HG03175 (cell line): ENCODE results near the gene MESD.

Experiments used
- ATAC-seq: cut with Tn5 transposase; IDR thresholded peaks from one replicate; pipeline ENCODE4 v1.9.1; 2021; ENCODE audit warnings: mild to moderate bottlenecking, moderate library complexity; ENCODE audit not compliant: unreplicated experiment

Gene MESD

DNA sequence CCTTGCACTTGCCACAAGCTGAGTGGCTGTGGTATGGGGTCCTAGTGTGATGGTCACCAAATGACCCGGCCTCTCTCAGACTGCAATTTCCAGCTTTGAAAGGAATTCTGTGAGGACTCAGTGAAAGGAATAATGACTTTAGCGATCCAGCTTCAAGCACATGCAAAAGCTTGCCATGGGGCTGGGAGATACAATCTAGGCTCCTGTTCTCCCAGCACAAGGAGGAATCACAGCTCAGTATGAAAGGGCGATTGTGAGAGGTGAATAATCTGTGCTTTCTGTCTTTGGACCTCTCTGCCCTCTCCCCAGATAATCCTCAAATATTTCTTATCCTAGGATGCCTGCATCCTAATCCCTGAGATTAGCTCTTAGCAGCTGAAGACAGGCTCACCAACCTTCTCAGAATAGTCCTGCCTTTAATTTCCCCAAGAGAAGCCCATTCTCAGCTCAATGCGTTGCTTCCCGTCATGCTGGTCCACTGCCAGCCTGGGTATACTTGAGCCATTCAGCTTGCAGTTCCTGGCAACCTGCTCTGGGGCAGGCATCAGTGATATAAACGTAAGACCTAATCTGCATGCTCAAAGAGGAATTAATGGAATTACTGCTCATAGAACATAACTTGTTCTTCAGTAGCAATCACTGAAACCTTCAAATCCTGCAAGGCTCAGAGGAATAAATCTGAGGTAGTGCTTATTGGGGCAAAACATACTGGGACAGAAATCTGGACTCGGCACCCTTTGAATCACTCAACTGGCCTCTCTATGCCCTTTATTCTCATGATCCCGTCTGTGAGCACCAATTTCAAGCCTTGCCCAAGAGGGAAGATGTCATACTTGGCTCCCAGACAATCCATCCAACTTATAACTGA is 26.2 kb upstream of the MESD start:
- no peak for ATAC-seq

DNA sequence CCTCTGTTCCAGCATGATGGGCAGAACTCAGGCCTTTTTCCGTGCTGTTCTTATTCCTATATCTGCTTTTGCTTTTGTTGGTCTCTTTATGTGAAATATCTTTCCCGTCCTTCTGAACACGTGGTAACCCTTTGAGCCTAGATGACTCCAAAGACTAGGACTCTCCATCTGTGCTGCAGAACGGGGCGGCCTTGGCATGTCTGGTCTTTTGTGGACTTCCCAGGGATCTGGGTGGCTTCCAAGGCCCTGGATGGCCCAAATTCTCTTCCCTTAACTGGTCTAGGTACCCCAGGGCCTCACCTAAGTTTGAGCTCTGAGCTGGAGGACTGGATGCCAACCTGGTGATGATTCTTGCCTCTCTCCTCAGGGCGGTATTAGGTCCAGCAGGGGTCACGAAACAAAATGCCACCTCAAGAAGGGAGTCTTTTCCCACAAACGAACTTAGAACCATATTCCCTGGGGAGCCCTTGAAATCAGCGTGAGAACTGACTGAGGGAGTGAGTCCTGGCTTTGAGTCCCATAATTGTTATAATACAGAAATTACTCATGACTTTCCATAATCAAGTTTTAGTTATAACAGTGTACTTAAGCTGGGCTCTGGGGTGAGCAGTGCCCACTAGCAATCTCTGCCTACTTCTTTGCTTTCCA is 25.0 kb upstream of the MESD start:
- ATAC-seq: no peak

DNA sequence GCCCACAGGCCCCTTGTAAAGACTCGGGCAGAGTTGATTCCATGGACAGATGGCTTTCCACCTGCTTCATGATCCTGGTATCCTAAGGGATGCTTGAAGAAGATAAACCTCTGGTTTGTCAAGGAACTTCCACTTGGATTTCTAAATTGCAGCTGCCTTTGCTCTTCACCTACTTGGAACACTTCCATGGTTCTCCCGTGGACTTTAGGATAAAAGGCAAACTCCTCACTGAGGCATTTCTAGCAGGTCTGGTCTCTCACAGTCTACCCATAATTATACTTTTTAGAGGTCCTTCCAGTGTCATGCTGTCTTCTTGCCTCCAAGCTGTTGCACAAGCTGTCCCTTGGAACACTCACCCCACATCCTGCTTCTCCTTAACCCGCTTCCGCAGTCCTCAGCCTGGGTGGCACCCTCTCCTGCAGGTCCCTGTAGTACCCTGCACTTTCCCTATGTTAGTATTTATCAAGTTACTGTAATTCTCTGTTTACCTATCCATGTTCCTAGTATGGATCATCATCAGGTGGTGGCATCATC is 23.8 kb upstream of the MESD start:
- no peak for ATAC-seq

DNA sequence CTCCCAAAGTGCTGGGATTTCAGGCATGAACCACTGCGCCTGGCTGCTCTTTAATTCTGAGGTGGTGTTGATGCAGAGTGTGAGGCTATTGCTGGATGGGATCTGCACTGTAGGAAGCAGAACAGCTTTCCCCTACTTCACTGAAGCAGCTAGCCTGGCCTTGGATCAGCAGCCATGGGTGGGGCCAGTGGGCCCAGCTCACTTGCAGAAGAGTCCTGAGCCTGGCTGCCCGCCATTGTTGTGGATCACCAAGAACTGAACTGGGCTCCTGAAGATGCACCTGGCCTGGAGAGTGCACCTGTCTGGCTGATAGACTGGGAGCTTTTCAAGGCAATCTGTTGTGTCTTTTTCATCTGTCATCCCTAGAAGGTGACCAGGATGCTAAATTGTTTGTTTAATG is 23.0 kb upstream of the MESD start:
- ATAC-seq: no peak

DNA sequence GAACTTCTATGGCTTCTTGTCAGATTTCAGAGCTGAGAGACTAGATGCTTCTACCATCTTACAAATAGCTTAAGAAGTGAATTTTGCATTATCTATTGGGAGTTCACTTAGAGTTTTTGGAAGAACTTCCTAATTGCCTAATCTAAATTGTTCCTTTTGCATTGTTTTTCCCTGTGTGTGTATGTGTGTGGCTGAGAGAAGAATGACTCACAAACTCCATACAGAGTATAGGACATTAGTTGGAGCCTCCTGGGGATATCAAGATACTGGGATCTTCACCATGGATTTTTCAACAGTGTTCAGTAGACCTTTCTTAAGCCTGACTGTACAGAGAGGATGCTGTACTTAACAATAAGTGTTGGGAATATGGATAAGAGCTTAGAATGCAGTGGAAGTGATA is 22.0 kb upstream of the MESD start:
- ATAC-seq: no peak

DNA sequence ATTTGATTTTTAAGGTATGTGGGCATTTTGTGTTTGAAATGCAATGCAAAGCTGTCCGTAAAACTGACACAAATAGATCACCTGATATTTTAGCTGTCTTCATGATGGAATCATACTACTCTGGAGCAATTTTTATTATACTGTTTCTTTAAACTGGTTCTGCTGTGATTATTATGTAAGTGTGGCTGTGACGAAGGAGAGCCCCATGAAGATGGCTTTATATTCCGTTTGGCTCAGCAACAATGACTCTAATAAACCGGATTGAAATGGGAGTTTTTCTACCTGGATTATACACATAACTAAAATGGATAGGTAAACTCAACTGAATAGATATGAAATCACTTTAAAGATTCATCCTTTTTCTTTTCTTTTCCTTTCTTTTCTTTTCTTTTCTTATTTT is 20.5 kb upstream of the MESD start:
- ATAC-seq: no peak

DNA sequence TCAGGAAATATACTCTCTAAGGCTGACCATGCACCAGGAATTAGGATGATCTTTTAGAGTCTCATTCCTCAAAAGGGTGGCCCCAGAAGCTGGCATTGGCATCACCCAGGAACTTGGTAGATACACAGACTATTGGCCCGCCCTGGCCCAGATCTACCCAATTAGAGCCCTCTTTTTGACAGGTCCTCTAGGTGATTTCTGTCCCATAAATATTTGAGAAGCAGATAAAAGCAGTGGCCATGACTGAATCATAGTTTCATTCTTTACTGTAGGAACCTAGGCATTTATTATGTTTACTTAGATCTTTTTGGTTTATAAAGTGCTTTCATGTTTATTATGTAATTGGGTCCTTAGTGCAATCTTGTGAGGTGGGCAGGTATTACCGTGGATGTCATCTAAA is 18.7 kb upstream of the MESD start:
- no peak for ATAC-seq

GRCh38 chr15:81007428-81008064 is 17.9 kb upstream of the MESD start:
- ATAC-seq: no peak

DNA sequence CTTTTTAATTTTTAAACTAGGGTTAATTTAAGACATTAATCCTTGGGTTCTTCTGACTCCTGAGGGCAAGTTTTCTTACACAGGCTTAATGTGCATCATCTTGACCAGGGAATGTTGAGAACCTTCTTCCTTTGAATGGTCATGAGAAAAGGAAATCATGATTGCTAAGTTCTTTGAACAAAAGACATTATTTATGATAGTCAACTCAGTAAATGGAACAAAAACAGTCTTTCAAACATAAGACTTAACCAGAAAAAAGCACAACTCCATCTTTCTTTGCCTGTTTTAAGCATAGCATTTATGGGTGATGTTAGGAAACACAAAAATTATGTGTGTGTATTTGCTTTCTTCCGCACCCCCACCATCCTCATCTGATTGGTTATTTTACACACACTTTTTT is 16.5 kb upstream of the MESD start:
- no peak for ATAC-seq

DNA sequence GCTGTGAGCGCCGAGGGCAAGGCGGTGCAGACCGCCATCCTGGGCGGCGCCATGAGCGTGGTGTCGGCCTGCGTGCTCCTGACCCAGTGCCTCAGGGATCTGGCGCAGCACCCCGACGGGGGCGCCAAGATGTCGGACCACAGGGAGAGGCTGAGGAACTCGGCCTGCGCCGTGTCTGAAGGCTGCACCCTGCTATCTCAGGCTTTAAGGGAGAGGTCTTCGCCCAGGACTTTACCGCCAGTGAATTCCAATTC is 13.4 kb upstream of the MESD start:
- no peak for ATAC-seq

- ATAC-seq: no peak
Measured at GRCh38 chr15:81002331-81003096, 12.9 kb upstream of the MESD start.

DNA sequence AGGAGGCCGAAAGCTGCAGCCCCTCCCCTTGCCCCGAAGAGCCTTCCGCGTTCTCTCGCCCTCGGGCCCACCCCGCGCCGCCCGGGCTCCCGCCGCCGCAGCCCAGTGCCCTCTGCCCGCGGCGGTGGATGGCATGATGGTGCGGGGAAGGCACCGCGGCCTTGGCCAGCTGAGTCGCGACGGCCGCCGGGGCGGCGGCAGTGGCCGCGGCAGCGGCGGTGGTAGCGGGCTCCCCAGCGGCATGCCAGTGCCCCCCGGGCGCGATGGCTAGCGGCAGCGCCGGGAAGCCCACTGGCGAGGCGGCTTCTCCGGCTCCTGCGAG is 12.4 kb upstream of the MESD start:
- no peak for ATAC-seq

DNA sequence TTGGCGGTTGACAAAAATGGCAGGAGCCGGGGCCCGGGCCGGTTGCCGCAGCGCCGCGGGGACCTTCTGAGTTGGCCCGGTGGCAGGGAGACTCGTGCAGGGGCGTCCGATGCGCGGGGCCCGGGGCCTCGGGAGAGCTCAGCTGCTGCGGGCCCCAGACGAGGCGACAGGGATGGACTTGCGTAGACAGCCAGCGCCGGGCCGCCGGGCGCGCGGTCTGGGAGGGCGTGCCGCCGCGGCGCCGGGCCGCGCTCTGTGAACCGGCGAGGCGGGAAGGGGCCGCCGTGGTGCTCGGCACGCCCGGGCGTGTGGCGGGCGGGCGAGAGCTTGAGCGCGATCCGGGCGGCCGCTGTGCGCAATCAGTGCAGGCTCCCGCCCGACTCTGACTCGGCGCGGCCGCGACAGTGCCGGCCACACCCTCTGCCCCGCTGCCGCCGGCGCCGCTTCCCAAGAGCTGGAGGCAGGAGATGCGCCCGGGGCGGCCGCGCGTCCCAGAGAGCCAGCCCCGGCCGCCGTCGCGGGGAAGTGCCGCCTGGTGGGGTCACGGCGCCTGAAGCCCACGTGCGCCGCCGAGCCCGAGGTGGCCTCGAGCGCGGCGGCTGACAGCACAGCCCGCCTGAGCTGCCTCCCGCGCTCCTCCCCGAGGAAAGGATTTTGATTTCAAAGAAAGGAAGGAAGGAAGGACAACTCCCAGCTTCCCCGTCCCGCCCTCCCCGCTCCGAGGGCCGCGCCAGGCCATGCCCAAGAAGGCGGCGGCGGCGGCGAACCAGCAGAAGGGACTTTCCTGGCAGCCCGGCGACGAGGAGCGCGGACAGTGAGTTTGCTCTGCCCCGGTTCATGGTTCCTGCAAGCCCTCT is 11.8 kb upstream of the MESD start:
- ATAC-seq: peak; percentile 38

DNA sequence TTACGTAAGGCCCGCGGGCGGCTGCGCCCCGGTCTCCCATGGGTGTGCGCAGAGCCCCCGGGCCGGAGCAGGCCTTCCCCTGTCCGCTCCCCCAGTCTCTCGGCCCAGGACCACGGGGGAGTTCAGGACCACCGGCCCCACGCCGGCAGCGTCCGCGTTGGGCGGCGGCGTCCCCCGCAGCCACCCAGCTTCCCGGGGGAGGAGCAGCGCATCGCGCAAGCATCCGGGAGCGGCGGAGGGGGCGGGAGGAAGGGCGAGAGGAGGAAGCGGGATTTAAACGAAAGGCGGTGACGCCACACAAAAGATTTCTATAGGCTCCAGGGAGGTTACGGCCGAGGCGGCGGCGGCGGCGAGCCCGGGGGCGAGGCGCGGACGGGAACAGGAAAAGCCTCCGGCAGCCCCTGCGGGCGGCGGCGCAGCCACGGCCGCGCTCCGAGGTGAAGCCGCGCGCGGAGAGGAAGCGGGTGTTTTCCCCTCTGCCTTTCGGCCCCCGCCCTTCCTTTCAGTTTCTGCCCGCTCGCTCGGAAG is 11.1 kb upstream of the MESD start, which contains the start of gene TLNRD1:
TLNRD1 (plus strand) TSS at position 300 of the 528 bp plus-strand sequence. CDS start 1,349 bp downstream, outside the sequence.
- ATAC-seq: peak; percentile 56

- ATAC-seq: no peak
Measured at GRCh38 chr15:81000144-81000623, 10.6 kb upstream of the MESD start.

GRCh38 chr15:80999623-81000036 is 10.0 kb upstream of the MESD start:
- peak; percentile 26 for ATAC-seq

- ATAC-seq: no peak
Measured at GRCh38 chr15:80998251-80998650, 8.6 kb upstream of the MESD start.

DNA sequence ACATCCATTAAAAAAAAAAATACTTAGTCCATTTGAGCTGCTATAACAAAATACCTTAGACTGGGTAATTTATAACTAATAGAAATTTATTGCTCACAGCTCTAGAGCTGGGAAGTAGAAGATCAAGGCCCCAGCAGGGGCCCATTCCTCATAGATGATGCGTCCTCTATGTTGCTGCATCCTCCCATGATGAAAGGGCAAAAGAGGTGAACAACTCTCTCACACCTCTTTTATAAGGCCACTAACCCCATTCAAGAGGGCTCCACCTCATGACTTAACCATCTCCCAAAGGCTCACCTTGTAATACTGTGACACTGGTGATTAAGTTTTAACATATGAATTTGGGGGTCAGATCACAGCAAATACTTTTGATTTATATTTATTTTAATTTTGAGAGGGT is 8.1 kb upstream of the MESD start:
- no peak for ATAC-seq

DNA sequence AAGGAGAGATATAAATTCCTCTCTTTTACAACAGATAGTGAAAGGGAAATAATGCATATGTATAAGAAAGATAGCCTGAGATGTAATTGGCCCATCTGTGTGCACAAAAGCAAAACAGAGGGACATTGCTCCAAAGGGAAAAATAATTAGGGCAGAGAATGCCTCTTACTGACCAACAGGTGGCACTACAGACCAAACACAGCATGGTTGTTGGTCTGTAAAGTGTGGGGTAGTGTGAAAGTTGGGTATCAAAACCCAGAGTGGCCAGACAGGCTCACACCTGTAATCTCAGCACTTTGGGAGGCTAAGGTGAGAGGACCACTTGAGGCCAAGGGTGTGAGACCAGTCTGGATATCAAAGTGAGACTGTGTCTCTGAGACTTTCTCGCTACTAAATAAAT is 6.6 kb upstream of the MESD start:
- no peak for ATAC-seq

- no peak for ATAC-seq
Measured at GRCh38 chr15:80992441-80992840, 2.8 kb upstream of the MESD start.
